CD4-positive, alpha-beta T cell treated with Interleukin-17A for 1 hour (primary cell): ENCODE measurements around the gene FLOT2.
"Not testable (repeated sequence)": the region's sequence is repeated elsewhere in the genome, so short reads cannot be mapped to it uniquely, and the experiment has no call there.

Experiments
- DNase-seq: peaks from one replicate; pipeline ENCODE4 v3.0.0-alpha.2; 2020

The FLOT2 gene

GRCh38 chr17:28867276-28867675, 30.3 kb downstream of the FLOT2 start:
- DNase-seq: no peak

GRCh38 chr17:28865946-28866752, 31.4 kb downstream of the FLOT2 start:
- no peak for DNase-seq

GRCh38 chr17:28864991-28865849, 32.3 kb downstream of the FLOT2 start:
- no peak for DNase-seq

GRCh38 chr17:28863953-28864352, 33.6 kb downstream of the FLOT2 start:
- no peak for DNase-seq

GRCh38 chr17:28862561-28862960, 35.0 kb downstream of the FLOT2 start:
- DNase-seq: no peak

GRCh38 chr17:28861393-28862203, 35.9 kb downstream of the FLOT2 start:
- no peak for DNase-seq

- no peak for DNase-seq
These were observed 37.1 kb downstream of the FLOT2 start for GRCh38 chr17:28860363-28860808.

- no peak for DNase-seq
These were observed 38.7 kb downstream of the FLOT2 start for GRCh38 chr17:28858801-28859355.

- no peak for DNase-seq
These were observed 39.4 kb downstream of the FLOT2 start for GRCh38 chr17:28857905-28858800.

- DNase-seq: no peak
These were observed 41.4 kb downstream of the FLOT2 start for GRCh38 chr17:28856028-28856574.

- DNase-seq: no peak
These were observed 42.2 kb downstream of the FLOT2 start for GRCh38 chr17:28855336-28855679.

- DNase-seq: peak; percentile 87
These were observed 42.8 kb downstream of the FLOT2 start, which contains the start of gene ERAL1 for GRCh38 chr17:28854457-28855335. Gene ERAL1 (plus strand): TSS chr17:28855016. CDS start chr17:28855035, 19 bp downstream.

- DNase-seq: no peak
These were observed 44.2 kb downstream of the FLOT2 start for GRCh38 chr17:28853295-28853694.

- DNase-seq: peak; percentile 2
These were observed 48.3 kb downstream of the FLOT2 start for GRCh38 chr17:28849281-28849680.

- DNase-seq: peak; percentile 64
These were observed 48.9 kb downstream of the FLOT2 start for GRCh38 chr17:28848667-28849066.

GRCh38 chr17:28846699-28847098, 50.8 kb downstream of the FLOT2 start:
- not testable (repeated sequence) for DNase-seq

- DNase-seq: no peak
These were observed 51.3 kb downstream of the FLOT2 start for GRCh38 chr17:28846231-28846630.

- DNase-seq: no peak
These were observed 53.8 kb downstream of the FLOT2 start for GRCh38 chr17:28843816-28844148.

GRCh38 chr17:28842282-28843012, 55.1 kb downstream of the FLOT2 start, which contains the start of gene FAM222B:
Gene FAM222B (minus strand): TSS chr17:28842790. CDS start chr17:28766667, 76,123 bp downstream.
- DNase-seq: peak; percentile 88
